Keratinocyte (primary cell): ENCODE results near the gene REL.

ENCODE experiments used
- EZH2 ChIP-seq: IDR thresholded peaks from one replicate; pipeline ENCODE4 v1.6.1; 2012; ENCODE audit warnings: inconsistent platforms, mild to moderate bottlenecking, low read length, moderate library complexity
- TF ChIP-seq, protein P1 (sequence below), 3 experiments: IDR thresholded peaks in 1 of 3; conservative IDR thresholded peaks in 1 of 3; optimal IDR thresholded peaks in 1 of 3; 2 replicates in 2 of 3; 3 replicates in 1 of 3; pipeline versions ENCODE3 to v1.5.1; 2011; ENCODE audit warnings: low read length in 3 of 3, mild to moderate bottlenecking in 3 of 3, moderate library complexity in 2 of 3, control low read depth in 1 of 3, inconsistent platforms in 1 of 3; ENCODE audit not compliant: insufficient read depth in 2 of 3; ENCODE audit errors: extremely low read depth in 1 of 3

DNA sequence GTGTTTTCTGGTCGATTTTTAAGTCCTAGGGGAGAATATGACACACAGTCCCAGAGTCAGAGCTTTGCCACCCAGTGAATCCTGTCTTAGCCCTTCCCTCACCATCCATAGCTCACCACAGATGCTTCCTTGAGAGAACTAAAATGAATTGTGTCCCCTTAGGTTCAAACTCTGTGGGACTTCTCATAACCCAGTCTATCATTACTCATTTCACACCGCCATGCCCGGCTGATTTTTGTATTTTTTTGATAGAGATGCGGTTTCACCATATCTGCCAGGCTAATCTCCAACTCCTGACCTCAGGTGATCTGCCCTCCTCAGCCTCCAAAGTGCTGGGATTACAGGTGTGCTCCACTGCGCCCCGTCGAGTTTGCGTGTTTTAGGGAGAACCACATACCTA is 66.8 kb downstream of the REL start:
- TF ChIP-seq, protein P1, sequence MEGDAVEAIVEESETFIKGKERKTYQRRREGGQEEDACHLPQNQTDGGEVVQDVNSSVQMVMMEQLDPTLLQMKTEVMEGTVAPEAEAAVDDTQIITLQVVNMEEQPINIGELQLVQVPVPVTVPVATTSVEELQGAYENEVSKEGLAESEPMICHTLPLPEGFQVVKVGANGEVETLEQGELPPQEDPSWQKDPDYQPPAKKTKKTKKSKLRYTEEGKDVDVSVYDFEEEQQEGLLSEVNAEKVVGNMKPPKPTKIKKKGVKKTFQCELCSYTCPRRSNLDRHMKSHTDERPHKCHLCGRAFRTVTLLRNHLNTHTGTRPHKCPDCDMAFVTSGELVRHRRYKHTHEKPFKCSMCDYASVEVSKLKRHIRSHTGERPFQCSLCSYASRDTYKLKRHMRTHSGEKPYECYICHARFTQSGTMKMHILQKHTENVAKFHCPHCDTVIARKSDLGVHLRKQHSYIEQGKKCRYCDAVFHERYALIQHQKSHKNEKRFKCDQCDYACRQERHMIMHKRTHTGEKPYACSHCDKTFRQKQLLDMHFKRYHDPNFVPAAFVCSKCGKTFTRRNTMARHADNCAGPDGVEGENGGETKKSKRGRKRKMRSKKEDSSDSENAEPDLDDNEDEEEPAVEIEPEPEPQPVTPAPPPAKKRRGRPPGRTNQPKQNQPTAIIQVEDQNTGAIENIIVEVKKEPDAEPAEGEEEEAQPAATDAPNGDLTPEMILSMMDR (optimal IDR thresholded peaks at IDR 0.05 in 1 of 3, IDR thresholded peaks at IDR 0.05 in 1 of 3, conservative IDR thresholded peaks at IDR 0.05 in 1 of 3; ENCODE audit: extremely low read depth in 1 of 3, insufficient read depth in 2 of 3, low read length in 3 of 3), result no peak
- no peak for TF ChIP-seq EZH2
